Measurements from ENCODE around the gene CNTN4.

Gene CNTN4

DNA sequence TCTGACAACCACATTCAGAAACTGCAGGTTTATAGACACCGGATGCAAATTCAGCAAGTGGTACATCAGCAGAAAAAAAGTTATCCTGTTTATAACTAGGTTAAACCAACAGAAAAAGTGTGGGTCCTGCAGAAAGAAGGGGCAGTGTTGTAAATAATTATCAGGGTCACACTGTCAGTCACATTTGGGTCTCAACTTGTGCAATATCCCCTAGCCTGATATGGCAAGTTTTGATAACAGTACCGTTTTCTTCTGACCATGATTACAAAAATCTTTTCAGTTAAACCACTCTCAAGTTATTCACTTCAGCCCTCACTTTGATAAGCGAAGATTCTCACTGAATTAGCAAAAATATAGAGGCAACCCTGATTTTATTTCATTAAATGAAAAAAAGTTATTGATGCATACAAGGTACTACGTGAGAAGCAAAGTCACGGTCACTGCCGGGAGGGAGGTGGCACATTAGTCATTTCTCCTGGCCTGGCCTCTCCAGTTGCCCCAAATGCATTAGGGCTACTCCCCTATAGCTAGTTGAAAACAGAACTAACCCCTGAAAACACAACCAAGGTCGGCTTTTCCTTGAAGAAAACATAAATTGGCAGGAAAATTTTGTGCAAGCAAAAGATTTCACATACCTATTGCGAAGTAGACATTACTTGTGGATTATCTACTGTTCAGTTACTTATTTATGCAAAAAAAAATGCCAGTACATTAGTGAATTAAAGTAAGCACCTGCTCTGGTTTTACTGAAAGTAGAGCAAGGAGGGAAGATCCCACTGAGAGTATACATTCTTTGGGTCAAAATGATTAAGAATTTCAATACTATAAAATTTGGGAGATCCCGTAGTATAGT lies 982.9 kb downstream of the CNTN4 start:
- DNase-seq, result no peak

DNA sequence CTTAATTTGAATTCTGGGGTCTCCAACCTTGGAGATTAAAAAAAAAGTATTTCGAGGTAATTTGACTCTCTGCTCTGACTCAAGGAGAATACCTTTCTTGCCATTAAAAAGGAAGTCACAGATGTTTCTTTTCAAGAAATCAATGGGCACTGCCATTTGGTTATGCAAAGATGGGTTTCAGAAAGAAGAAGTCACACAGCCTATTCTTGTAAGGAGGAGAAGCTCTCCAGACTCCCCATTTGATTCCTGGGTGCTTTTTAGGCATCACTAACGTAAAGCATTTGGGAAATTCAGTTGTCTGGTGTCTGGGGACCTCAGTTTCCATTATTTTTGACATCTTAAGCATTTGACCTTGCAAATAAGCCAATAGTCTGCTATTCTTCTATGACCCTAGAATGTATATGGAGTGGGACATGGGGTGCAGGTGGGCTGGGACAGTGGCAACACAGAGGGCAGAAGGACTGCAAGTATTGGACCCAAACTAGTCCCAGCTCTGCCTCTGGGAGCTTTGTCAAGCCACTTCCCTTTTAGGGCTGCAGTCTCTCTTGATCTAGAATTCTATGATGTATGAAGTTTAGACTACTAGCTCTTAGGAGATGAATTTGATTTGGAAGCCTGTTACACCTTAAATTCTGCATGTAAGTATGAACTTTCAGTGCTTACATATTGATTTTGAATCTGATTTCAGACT lies 983.7 kb downstream of the CNTN4 start:
- DNase-seq, result no peak

DNA sequence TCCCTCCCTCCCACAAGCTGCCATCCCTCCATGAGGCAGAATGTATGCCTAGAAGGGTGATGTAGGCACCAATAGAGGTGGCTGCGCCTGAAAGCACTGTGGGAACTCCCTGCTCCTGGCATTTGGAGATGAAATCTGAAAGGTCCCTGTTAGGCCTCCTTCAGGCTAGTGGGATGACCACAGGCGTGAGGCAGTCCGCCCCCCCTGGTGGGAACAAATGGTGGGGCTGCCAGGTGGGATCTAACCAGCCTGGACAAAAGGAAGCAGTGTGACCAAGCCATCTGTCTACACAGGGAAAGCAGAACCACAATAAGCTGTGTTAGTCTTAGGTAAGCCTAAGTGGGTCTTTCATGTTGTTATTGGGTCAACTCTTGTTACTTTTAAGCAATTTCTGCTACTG lies 986.2 kb downstream of the CNTN4 start:
- DNase-seq, result no peak

DNA sequence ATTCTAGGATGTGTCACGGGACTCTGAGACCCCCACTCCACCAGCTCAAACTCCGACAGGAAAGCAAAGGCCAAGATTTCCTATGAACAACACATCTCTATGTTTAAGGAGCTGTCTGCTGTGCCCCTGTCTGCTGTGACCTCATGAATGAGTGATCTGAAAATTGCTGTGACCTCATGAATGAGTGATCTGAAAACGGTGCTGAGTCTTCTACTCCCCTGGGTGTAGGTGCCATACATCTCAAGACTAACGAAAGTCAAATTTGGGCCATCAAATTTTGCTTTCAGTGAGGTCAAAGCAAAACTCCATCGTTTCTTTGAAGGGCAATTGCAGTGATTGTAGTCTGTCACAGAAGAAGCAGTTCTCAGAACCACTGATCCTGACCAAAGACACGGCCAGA lies 987.1 kb downstream of the CNTN4 start:
- DNase-seq, result no peak

DNA sequence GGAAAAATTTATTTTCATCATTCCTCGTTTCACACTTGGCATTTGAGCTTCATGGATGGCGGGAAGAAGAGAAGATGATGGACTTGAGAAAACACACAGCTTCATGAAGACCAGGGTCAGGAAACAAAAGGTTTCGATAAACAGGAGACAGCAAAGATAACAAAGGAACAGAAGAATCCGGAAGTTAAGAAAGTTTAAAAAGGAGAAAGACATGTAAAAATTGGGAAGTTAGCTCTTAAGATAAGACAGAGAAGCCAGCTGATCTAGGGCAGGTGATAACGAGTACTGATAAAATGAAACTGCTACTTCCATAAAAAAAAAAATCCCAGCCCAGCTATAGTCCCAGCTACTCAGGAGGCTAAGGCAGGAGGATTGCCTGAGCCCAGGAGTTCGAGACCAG lies 987.6 kb downstream of the CNTN4 start:
- no peak for DNase-seq

DNA sequence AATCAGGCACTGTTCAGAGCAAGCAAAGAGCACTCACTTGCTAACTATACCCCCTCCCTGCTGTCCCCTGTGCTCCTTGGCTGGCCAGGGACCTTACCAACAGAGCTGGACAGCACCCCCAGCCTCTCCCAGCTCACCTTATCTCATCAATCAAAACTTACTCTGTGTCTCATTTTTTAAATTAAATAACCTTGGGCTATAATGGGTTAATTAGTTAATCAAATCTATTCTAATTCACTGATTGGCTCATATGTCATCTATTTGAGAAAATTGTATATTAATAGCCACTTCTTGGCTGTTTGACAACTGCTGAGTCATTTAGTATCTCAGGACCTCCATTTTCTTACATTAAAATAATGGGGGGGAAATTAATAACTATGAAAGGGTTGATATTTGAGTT lies 988.6 kb downstream of the CNTN4 start:
- DNase-seq, result no peak

DNA sequence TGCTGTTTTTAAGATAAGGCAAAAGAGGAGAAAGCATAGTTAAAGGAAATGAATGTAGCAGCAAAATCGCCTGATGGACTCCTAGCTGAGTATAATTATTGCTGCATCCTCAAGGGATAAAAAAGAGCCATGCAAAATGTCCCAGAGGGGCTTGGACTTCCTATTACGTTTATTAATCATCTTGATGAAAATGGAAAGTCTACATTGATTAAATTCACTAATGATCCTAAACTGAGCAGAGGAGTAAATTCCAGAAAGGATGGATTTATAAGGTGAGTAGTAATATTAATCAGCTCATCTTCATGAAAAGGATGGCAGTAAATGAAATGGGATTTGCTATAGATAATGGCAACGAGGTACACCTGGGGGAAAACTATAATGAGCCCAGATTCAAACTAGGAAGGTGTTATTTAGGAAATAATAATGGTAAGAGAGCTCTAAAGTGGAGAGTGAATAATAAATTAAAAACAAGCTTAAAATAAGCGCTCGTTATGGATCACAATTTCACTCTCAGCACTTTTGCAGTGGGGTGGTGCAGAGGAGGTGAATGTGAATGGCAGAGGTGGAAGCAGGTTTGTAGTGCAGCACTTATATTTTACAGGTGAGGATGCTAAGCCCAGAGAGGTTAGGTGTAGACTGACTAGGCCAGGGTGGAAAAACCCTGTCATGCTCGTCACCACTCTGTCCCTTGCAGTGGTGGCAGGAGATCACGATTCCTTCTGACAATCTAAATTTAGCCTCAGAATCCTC lies 989.2 kb downstream of the CNTN4 start:
- no peak for DNase-seq

DNA sequence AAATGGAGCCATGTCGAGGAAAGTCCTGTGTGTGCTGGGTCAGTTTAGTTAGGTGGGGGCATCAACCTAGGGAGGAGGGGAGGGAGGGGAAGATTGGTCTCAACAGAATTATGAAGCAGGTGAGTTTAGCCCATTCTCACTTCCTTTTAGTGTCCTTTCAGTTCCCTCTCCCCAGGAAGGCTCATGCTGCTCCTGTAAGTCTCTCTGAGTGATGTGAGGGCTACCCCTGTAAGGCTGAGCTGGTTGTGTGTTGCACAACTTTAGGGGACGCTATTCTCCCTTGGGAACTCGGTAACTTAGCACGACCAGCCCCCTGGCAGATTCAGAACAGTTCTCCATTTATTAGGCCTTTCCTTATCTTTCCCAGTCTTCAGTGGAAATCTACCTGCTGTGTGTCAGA lies 990.4 kb downstream of the CNTN4 start:
- DNase-seq, result no peak

DNA sequence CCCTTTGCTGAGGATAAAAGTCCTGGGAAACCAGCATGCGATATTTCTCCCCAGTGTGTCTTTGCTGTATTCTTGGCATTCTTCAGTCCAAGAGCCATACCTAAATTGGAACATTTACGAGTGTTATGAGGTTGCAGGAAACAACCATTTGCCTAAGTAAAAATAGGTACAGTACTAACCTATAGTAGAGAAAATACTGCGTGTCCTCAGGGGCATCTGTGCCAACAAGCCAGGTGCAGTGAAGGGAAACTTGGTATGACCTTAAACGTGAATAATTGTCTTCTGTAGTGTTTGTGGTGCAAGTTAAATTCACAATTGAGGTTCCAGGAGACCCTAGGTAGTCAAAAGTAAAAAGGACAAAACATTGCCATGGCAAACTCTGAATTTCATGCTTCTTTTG lies 999.3 kb downstream of the CNTN4 start:
- DNase-seq, result no peak

DNA sequence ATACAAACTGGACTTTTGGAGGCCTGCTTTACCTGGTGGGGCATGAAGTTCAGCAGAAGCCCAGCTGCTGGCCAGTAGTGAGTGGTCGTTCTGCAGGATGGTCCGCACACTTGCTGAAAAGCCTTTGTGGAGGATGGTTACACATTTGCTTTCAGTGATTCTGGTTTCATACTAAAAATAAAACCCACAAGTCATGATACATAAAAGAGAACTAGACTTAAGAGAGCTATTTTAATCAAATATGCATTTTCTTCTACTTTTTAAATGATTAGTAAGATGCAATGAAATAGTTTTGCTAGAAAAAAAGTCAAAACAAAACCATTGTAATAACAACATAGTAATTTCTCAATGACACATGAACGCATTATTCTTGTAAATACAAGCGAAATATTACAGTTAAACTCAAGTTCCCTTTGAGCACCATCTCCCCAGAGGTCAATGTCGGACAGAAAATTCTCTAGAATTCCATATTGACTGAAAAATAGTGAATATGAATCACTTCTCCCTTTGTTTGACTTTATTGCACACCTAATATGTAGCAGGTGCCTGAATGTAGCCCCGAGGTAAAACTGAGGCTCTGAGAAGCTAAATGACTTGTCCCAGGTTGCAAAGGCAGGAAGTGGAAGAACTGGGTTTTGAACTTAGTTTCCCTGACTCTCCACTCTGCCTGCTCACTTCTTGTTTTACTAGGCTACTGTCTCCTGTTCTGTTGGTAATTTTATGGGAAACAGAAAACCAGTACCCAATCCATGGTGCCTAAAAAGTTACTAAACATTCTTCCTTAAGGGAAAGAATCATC lies 1003.2 kb downstream of the CNTN4 start:
- no peak for DNase-seq

DNA sequence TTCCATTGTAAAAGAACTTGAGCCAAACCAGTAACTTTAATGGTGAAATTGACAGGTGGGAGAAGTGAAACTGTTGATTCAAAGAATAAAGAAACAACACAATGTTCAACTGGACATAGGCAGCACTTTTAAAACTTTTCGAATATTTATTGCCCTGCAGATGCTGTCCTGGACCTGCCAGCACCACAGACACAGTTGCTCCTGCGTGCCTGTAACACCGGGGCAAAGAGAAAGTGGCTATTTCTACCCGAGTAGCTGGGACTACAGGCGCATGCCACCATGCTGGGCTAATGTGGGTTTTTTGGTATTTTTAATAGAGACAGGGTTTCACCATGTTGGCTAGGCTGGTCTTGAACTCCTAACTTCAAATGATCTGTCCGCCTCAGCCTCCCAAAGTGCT lies 1004.1 kb downstream of the CNTN4 start:
- no peak for DNase-seq

DNA sequence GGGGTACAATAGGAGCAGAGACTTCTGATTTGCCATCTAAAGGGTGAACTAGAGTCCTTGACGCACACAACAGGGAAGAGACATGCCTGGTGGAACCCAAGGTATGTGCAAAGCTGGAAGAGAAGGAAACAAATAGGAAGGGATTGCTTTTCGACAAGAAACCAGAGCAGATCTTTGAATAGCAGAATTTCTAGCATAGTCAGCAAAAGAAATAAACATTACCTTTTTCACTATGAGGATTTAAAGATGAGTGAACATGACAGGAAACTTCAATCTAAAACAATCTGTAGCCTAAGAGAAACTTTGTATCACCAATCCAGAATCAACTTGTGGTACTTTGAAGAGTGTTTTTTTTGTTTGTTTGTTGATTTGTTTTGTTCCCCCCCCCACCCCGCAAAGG lies 1006.6 kb downstream of the CNTN4 start:
- DNase-seq, result no peak

DNA sequence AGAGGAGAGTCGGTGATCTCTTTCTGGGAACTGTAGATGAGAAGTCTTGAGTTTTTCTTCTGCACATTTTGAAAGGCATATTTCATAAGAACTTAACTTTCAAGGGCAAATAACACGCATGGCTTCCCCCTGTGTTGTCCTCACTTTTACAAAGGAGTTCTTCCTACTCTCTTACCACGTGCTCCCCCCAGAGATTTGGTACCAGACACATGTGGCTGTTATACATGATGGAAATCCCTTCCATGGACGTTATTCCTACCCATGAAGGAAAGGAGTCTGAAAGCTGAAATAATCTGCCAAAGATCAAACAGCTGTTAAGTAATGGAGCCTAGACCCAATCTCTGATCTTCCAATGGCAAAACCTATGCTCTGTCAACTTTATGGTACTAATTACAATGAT lies 1007.1 kb downstream of the CNTN4 start:
- no peak for DNase-seq

DNA sequence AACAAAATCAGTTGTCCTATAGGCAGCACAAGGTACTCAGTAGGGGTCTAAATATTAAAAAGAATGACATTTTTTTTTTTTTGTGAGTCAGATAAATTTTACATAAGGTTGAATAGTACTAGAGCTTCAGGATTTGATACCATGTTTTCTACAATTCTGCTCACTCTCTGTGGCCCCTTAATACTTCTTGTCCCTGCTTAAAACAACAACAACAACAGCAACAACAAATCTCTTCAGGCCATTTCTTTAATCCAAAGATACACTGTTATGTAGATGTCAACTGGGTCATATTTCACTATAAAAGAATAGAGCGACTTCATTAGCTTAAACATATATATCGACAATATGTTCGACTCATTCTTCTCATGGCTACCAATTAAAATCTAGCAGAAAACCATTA lies 1008.5 kb downstream of the CNTN4 start:
- DNase-seq, result no peak

Data from NCI-H510A (cell line).